Mesodermal cell (in vitro differentiated cells): ENCODE results near the gene GATAD2A.
A peak's percentile ranks its signal among the peaks of the same experiment; 100 is the strongest.

Experiments
- H3K27ac ChIP-seq: 2 replicates; pipeline ENCODE4 v1.7.0; 2013; ENCODE audit warnings: mild to moderate bottlenecking, low read depth, low read length, moderate library complexity; ENCODE audit not compliant: severe bottlenecking
- H3K36me3 ChIP-seq: 2 replicates; pipeline ENCODE4 v1.7.1; 2013; ENCODE audit warnings: mild to moderate bottlenecking, low read length, moderate library complexity; ENCODE audit not compliant: control insufficient read depth, insufficient read depth
- H3K4me1 ChIP-seq: one replicate; pipeline ENCODE4 v1.7.1; 2013; ENCODE audit warnings: mild to moderate bottlenecking, low read length; ENCODE audit not compliant: insufficient read depth, control insufficient read depth, poor library complexity, severe bottlenecking
- H3K4me3 ChIP-seq: 2 replicates; pipeline ENCODE4 v1.7.0; 2013; ENCODE audit warnings: low read length, control low read depth, mild to moderate bottlenecking; ENCODE audit not compliant: insufficient read depth, poor library complexity, severe bottlenecking; ENCODE audit errors: extremely low read depth
- H3K9me3 ChIP-seq: 2 replicates; pipeline ENCODE4 v1.7.1; 2013; ENCODE audit warnings: mild to moderate bottlenecking, low read length, moderate library complexity; ENCODE audit not compliant: control insufficient read depth
- WGBS, 2 experiments: methylation state at CpG; one replicate each; pipeline ENCODE4 v1.1.5; 2013; ENCODE audit warnings: missing lambda C conversion rate in 2 of 2; ENCODE audit not compliant: insufficient coverage in 2 of 2; 5-methylcytosine and 5-hydroxymethylcytosine counted together

The GATAD2A gene

DNA sequence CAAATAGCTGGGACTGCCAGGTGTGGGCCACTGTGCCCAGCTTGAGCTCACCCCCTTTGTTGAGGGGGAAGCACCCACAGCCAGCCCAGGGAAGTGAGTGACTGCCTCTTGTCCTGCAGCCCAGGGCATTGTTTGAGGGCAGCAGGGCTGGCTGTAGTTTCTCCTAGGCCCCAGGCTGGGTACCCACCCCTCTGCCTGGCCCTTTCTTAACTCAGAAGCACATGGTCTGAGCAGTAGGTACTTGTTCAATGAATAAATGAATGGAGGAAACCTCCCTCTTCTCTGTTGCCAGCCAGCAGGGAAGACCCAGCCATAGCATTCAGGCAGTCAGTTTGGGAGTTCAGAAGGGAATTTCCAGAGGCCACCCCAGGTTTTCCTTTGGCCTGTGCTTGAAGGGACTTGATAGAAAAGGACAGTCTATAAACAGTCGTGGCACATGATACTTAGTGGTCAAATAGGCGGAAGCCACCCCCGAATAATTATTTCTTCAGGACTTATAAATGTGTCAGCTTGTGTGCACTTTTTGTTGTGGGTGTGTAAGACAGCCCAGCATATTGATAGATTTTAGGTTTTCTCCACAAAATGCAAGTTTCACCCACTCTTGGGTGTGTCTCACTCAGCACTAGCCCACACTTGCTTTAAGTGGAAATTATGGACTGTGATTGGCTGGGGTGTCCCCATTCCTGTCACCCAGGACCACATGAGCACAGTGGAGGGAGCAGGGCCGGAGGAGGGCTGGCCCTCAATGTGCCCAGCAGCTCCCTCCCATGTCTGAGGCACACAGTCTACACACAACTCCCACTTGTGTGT, 33.1 kb downstream of the GATAD2A start:
- H3K36me3 ChIP-seq = peaks cover 48% of the 10 kb centered on the region

GRCh38 chr19:19439176-19439482, 33.7 kb downstream of the GATAD2A start:
- Histone ChIP-seq H3K36me3 (peaks cover 45% of the 10 kb centered on the region), H3K4me3 (no peak overlapping the region), H3K4me1 (no peaks in the 10 kb centered on the region), H3K27ac (no peak overlapping the region), H3K9me3 (no peaks in the 10 kb centered on the region)
- 94 to 95% methylated on average over 2 of the region's 2 CpGs for WGBS, 2 experiments

More for the DNA sequence above, 33.1 kb downstream of the GATAD2A start:
- Histone ChIP-seq H3K9me3 (no peaks in the 10 kb centered on the region), H3K4me3 (no peak overlapping the region), H3K27ac (no peak overlapping the region), H3K4me1 (no peaks in the 10 kb centered on the region)
- WGBS, 2 experiments = 90 to 94% methylated on average over 2 to 3 of the region's 4 CpGs

- H3K4me1 ChIP-seq = peaks cover 30% of the 10 kb centered on the region
- WGBS, 2 experiments = 88 to 97% methylated on average over 4 of the region's 9 CpGs
- no peak overlapping the region for H3K27ac ChIP-seq
- H3K36me3 ChIP-seq = peaks cover 29% of the 10 kb centered on the region
- H3K4me3 ChIP-seq = no peak overlapping the region
- H3K9me3 ChIP-seq = no peaks in the 10 kb centered on the region
Measured at GRCh38 chr19:19443283-19443682, 37.8 kb downstream of the GATAD2A start.

DNA sequence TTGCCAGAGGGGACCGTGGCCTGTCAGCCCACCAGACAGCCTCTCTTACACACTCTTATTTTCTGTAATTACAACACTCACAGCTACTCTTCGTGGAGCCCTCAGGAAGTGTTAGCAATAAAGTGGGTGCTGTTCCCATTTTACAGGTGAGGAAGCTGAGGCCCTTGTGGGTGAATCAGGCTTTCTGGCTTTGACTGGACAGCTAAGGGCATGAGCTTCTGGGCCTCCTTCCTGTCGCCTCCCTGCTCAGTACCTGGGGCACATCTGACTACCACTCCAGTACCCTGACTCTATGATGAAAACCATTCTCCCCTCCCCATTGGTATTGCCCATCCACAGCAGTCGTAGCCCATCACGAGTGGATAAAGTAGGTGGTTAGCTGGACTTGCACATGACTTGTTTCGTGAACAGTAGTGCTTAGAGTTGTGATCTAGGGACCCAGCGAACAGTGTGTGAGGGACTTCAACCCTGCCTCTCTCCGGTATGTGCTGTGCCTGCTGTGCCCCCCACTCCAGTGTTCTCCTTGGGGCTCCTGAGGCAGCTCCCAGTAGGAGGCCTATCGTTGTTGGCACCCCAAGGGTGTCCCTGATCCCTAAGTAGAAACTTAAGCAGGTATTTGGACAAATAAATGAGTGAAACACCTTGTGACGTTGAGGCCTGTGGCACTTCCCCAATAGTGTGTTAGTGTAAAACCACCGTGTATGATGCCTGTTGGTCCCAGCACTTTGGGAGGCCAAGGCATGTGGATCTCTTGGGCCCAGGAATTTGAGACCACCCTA, 38.6 kb downstream of the GATAD2A start:
- Histone ChIP-seq H3K9me3 (no peaks in the 10 kb centered on the region), H3K4me3 (no peak overlapping the region), H3K27ac (peak overlapping the region; percentile 16), H3K4me1 (peaks cover 30% of the 10 kb centered on the region), H3K36me3 (peaks cover 28% of the 10 kb centered on the region)
- WGBS, 2 experiments = 96 to 99% methylated on average over 8 to 9 of the region's 11 CpGs

- whole genome bisulfite sequencing, 2 experiments = 92 to 97% methylated on average over 3 to 4 of the region's 4 CpGs
- Histone ChIP-seq H3K4me3 (no peak overlapping the region), H3K9me3 (no peaks in the 10 kb centered on the region), H3K27ac (peak overlapping the region; percentile 16), H3K4me1 (peaks cover 30% of the 10 kb centered on the region), H3K36me3 (peaks cover 23% of the 10 kb centered on the region)
Measured at GRCh38 chr19:19444681-19445155, 39.2 kb downstream of the GATAD2A start.

- Histone ChIP-seq H3K9me3 (no peaks in the 10 kb centered on the region), H3K4me1 (peaks cover 30% of the 10 kb centered on the region), H3K27ac (peak overlapping the region; percentile 6), H3K4me3 (no peak overlapping the region), H3K36me3 (peaks cover 22% of the 10 kb centered on the region)
- WGBS, 2 experiments = no CpG with 5 or more reads among the region's 1 CpG
Measured at GRCh38 chr19:19445288-19445687, 39.8 kb downstream of the GATAD2A start.

DNA sequence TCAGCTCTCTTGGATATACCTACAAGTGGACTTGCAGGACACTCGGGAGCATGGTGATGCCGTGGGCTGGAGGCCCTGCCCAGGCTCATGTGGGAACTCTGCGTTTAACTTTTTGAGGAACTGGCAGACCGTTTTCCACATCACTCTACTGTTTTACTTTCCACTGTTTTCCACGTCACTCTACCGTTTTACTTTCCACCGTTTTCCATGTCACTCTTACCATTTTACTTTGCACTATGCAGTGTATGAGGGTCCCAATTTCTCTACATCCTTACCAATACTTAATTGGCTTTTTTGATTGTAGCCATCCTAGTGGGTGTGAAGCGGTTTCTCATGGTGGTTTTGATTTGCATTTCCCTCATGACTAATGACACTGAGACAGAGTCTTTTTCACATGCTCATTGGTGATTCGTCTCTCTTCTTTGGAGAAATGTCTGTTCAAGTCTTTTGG, 40.5 kb downstream of the GATAD2A start:
- no peak overlapping the region for H3K27ac ChIP-seq
- WGBS, 2 experiments = 90 to 91% methylated on average over 7 of the region's 9 CpGs
- H3K4me3 ChIP-seq = no peak overlapping the region
- H3K9me3 ChIP-seq = no peaks in the 10 kb centered on the region
- peaks cover 30% of the 10 kb centered on the region for H3K4me1 ChIP-seq
- peaks cover 22% of the 10 kb centered on the region for H3K36me3 ChIP-seq

GRCh38 chr19:19446655-19447437, 41.4 kb downstream of the GATAD2A start:
- peaks cover 30% of the 10 kb centered on the region for H3K4me1 ChIP-seq
- no peak overlapping the region for H3K4me3 ChIP-seq
- peaks cover 18% of the 10 kb centered on the region for H3K36me3 ChIP-seq
- 79 to 85% methylated on average over 5 to 8 of the region's 9 CpGs for WGBS, 2 experiments
- H3K9me3 ChIP-seq = no peaks in the 10 kb centered on the region
- H3K27ac ChIP-seq = no peak overlapping the region

- no peak overlapping the region for H3K4me3 ChIP-seq
- no peak overlapping the region for H3K27ac ChIP-seq
- H3K36me3 ChIP-seq = peaks cover 16% of the 10 kb centered on the region
- no peaks in the 10 kb centered on the region for H3K9me3 ChIP-seq
- peaks cover 32% of the 10 kb centered on the region for H3K4me1 ChIP-seq
- WGBS, 2 experiments = 90% methylated on average over 11 to 14 of the region's 15 CpGs
Measured at GRCh38 chr19:19447536-19448237, 42.2 kb downstream of the GATAD2A start.

- 85 to 92% methylated on average over 4 to 8 of the region's 8 CpGs for WGBS, 2 experiments
- Histone ChIP-seq H3K9me3 (no peaks in the 10 kb centered on the region), H3K4me3 (no peak overlapping the region), H3K27ac (no peak overlapping the region), H3K36me3 (peaks cover 11% of the 10 kb centered on the region), H3K4me1 (peaks cover 32% of the 10 kb centered on the region)
Measured at GRCh38 chr19:19448238-19448544, 42.7 kb downstream of the GATAD2A start.
